Fibroblast of skin of back (primary cell): ENCODE measurements around the gene MIGA2. TPM values are rescaled to one million over a fixed set of nuclear protein-coding genes. Genes with fewer than 3 reads are reported as not detected.
A peak's percentile ranks its signal among the peaks of the same experiment; 100 is the strongest.
"Not testable (repeated sequence)": the region's sequence is repeated elsewhere in the genome, so short reads cannot be mapped to it uniquely, and the experiment has no call there.

Source experiments
- DNase-seq: peaks from one replicate; pipeline ENCODE4 v3.0.0-alpha.2; 2013
- polyA plus RNA-seq, 2 experiments: library from polyadenylated mRNA; unstranded; fragments of 120-200 nt; gene quantifications; one replicate each; pipeline ENCODE4 v1.2.1, GENCODE V29; 2013; ENCODE audit not compliant: insufficient read length in 2 of 2

Gene MIGA2, protein sequence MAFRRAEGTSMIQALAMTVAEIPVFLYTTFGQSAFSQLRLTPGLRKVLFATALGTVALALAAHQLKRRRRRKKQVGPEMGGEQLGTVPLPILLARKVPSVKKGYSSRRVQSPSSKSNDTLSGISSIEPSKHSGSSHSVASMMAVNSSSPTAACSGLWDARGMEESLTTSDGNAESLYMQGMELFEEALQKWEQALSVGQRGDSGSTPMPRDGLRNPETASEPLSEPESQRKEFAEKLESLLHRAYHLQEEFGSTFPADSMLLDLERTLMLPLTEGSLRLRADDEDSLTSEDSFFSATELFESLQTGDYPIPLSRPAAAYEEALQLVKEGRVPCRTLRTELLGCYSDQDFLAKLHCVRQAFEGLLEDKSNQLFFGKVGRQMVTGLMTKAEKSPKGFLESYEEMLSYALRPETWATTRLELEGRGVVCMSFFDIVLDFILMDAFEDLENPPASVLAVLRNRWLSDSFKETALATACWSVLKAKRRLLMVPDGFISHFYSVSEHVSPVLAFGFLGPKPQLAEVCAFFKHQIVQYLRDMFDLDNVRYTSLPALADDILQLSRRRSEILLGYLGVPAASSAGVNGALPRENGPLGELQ
- polyA plus RNA-seq (2013, experiment 1 of 2; ENCODE audit: insufficient read length) = 12.4 TPM
- polyA plus RNA-seq (2013, experiment 2 of 2; ENCODE audit: insufficient read length) = 8.2 TPM

GRCh38 chr9:129036241-129036922 lies at the start of gene MIGA2:
Gene MIGA2, plus strand, starts transcription at chr9:129036626. Its CDS starts 3,969 bp downstream, at chr9:129040595.
- peak; percentile 100 for DNase-seq

DNA sequence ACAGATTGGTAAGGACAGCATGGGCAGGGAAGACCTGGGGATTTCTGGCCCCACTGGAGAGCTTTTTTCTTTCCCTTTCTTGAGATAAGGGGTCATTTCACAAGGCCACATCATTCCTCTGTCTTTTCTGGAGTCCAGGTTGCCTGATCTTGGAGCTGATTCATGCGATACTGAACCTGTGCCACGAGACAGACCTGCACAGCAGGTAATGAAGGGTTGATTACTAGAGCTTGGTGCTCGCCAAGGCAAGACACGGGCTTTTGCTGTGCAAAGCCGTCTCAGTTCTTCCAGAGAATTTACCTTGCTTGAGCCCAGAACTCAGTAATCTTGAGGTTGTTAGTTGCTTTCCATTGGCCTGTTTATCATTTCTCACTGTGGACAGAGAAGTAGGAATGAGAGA lies 49.8 kb upstream of the MIGA2 start:
- DNase-seq = no peak

GRCh38 chr9:128987805-128988204 lies 48.6 kb upstream of the MIGA2 start:
- DNase-seq = peak; percentile 88

DNA sequence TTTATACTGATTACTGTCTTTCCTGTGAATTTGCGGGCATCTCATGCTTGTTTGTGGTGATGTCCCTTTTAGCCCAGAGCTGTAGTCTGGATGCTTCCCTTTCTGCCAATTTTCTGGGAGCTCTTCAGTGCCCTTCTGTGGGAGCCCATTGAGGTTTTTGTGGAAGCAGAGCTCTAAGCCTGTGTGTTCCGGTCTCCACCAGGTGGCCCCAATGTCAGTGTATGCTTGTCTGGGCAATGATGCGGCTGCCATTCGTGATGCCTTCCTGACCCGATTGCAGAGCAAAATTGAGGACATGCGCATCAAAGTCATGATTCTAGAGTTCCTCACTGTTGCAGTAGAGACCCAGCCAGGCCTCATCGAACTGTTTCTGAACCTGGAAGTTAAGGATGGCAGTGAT lies 43.4 kb upstream of the MIGA2 start:
- no peak for DNase-seq

GRCh38 chr9:128995791-128996190 lies 40.6 kb upstream of the MIGA2 start:
- no peak for DNase-seq

DNA sequence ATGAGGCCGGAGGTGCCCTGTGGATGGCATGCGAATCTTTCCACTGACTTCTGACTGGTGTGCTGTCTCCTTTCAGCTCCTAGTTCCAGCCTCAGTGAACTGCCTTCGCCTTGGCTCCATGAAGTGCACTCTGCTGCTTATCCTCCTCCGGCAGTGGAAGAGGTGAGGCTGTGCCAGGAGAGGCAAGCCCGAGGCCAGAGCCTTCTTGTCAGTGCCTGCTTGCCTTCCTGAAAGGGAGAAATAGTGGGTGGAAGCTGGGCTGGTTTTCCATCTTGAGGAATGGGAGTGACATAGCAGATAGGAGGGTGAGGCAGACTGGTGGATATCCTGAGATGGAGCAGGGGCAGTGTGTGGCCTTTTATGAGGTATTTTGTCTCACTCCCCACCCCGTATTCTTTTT lies 38.0 kb upstream of the MIGA2 start:
- DNase-seq = no peak

- DNase-seq = no peak
These were observed 36.7 kb upstream of the MIGA2 start for GRCh38 chr9:128999581-129000206.

DNA sequence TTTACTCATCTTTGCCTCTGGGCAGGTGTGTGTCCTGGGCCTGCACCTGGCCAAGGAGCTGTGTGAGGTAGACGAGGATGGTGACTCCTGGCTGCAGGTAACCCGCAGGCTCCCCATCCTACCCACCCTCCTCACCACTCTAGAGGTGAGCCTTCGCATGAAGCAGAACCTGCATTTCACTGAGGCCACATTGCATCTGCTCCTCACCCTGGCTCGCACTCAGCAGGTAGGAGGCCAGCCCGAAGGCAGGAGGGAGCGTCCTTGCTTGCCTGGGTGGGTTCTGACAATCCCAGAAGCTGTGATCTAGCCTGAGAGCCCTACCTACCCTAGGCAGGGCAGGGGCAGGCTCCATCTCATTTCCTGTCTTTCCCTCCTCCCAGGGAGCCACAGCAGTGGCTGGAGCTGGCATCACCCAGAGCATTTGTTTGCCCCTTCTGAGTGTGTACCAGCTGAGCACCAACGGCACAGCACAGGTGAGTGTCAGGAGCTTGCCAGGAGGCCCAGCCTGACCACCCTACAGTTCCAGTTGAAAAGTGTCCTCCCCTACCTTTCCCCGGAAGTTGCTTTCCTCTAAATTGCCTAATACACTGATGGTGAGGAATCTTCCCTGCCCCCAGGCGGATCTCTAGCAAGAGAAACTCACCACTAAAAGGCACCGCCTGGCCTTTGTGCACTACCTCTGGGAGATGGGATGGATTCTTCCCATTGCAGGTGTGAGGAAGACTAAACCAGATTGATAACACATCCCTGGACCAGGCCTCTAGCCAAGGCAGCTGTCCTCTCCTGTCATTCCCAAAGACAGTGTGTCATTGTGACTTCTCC lies 34.7 kb upstream of the MIGA2 start:
- no peak for DNase-seq

GRCh38 chr9:129002992-129003391 lies 33.4 kb upstream of the MIGA2 start:
- DNase-seq = no peak

- not testable (repeated sequence) for DNase-seq
These were observed 32.3 kb upstream of the MIGA2 start for GRCh38 chr9:129004173-129004572.

DNA sequence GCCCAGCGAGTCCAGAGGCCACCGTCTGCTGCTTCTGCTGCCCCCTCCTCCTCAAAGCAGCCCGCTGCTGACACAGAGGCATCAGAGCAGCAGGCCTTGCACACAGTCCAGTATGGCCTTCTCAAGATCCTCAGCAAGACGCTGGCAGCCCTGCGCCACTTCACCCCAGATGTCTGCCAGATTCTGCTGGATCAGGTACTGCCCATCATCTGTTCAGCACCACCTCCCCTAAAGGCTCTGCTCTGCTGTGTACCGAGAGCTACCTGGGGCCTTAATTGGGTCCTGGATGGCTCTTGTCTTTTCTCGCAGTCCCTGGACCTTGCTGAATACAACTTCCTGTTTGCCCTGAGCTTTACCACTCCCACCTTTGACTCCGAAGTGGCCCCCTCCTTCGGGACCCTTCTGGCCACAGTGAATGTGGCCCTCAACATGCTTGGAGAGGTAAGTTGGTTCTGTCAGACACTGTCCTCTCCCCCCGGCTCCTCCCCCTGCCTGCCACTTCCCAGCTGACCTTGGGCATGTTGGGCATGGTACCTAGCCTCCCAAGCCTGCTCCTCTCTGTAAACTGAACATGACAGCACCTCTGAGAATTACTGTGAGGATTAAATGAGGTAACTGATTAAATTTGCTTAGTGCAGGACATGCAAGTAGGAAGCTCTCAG lies 31.0 kb upstream of the MIGA2 start:
- DNase-seq = no peak

GRCh38 chr9:129006328-129007034 lies 29.9 kb upstream of the MIGA2 start:
- peak; percentile 73 for DNase-seq

DNA sequence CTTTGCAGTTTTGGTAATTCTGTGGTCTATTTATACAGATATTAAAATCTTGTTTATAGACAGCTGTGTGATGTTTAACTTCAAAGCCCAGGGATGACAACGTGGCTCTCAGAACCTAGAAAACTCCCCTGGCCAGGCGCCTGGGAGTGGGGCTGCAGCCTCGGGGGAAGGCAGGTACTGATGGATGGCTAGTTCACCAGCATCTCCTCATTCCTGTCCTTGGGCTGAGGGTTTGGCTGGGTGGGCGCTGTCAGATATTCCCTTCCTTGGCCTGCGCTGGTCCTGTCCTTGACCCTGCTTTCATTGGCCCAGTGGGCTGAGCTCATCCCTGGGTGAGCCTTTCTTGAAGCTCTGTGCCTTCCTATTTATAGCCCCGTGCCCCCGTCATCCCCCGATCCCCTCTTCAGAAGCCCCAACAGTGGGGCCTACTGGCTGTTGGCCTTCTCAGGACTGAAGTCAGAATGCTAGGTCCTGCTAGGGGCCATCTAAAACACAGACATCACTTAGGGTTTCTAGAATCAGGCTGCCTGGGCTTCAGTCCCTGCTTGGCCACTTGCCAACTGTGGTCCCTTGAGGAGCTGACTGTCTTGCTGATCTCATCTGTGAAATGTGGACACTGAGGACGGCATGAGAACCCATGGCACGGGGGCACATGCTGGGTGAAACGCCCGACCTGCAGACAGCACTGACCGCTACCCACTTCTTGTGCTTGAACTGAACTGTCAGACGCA lies 29.2 kb upstream of the MIGA2 start:
- DNase-seq = peak; percentile 29

DNA sequence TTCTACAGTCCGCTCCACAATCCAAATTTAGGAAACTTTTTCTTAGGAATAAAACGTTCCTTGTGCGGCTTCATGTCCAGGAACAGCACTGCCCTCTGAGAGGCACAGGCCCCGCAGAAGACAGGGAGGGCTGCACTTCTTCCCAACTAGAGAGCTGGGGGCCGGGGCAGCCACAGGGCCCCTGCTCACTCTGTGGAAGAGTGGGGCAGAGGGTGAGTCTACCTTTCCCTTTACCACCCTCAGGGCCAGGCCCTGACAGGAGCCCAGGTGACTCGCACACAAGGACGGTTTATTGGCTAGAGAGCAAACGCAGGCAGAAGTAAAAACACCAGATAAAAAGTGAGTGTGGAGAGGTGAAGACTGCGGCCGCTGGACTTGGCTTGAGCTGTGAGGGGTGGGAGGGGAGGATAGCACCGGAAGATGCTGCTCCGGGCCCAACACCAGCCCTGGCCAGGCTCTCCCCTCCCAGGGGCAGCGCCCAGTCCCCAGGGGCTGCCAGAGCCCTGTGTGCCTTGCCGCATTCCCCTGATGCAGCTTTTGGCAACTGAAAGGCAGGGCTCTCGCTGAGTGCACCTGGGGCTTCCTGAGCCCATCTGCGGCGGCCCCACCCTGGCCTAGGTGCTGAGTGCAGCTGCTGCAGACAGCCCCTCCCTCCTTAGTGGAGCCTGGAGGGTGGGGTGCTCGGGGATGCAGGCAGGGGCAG lies 28.5 kb upstream of the MIGA2 start:
- no peak for DNase-seq

- no peak for DNase-seq
These were observed 27.9 kb upstream of the MIGA2 start for GRCh38 chr9:129008469-129008965.

GRCh38 chr9:129008986-129009583 lies 27.3 kb upstream of the MIGA2 start:
- no peak for DNase-seq

DNA sequence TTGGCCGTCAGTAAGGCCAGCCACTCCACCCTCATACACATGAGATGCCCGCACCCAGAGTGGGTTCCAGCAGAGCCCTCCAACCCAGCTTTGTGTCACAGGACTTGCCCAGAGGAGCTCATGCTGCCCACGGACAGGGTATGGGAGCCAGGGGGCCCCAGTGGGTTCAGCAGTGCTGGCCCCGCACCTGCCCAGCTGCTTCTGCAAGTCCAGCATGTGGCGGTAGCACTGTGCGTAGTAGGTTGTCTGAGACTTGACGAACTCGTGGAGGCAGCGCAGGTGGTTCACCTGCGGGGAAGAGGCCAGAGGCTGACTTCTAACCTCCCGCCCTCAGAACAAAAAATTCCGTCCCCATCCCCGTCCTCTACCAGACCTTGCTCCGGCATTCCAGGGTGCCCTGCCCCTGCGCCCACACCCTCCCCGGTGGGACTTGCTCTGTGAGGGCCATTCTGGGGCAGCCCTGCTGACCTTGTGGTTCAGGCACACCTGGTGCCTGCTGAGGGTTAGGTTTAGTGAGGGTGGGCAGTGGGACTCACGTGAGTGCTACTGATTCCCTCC lies 26.8 kb upstream of the MIGA2 start:
- DNase-seq = no peak

DNA sequence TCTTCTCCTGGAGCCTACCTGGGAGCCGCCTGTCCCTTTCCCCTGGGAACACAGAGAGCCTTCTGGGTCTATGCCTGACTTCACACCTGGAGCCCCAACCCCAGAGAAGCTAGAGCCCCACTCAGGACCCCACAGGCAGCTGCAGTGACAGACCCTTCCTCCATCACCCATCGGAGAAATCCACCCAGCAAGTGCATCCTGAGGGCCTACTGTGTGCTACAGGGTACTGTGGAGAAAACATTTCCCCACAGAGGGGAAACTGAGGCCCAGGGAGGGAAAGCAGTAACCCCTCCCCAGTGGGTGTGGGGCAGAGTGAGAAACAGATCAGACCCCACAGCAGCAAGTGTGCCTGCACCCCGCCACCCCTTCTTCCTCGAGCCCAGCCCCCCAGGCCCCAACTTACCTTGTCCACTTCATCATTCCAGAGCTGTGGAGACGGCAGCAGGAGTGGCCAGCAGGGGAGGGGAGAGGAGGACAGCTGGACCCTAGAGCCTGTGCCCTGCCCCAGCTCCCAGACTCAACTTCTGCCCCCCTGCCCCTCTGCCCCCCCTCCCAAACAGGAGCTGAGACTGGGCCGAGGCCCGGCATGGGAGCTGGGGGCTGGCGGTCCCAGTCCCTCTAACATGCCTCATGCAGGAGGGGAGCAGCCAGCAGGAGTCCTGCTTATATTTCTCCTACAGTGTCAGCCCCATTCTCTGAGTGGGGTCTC lies 26.0 kb upstream of the MIGA2 start:
- DNase-seq = no peak
